GM23338 (cell line): ENCODE data around the gene GCNT2.

Source experiments
- CTCF ChIP-seq, 2 experiments: fragments of 200-600 bp in 1 of 2; sonication (generic) in 1 of 2; conservative IDR thresholded peaks; 2 replicates each; pipeline versions ENCODE4 v1.5.1 to v1.6.1; 2016 to 2017; ENCODE audit warnings: antibody characterized with exemption in 2 of 2, low read depth in 2 of 2, mild to moderate bottlenecking in 2 of 2, moderate library complexity in 1 of 2
- EZH2phosphoT487 ChIP-seq: fragments of 200-600 bp; sonication (generic); IDR thresholded peaks from one replicate; pipeline ENCODE4 v1.8.1; 2018; ENCODE audit warnings: antibody characterized with exemption; ENCODE audit not compliant: unreplicated experiment
- POLR2AphosphoS5 ChIP-seq: IDR thresholded peaks from 2 replicates; pipeline ENCODE4 v1.6.1; 2016; ENCODE audit warnings: antibody characterized with exemption, low read depth

- TF ChIP-seq EZH2phosphoT487 (no peak), POLR2AphosphoS5 (no peak), CTCF (conservative IDR thresholded peaks at IDR 0.05; ENCODE audit: low read depth in 2 of 2) (no peak)
Observed at GRCh38 chr6:10534419-10534762, 13.2 kb downstream of the GCNT2 start.
